HG02642 (cell line): ENCODE data around the gene DNAL4.

ENCODE experiments used
- ATAC-seq: cut with Tn5 transposase; IDR thresholded peaks from one replicate; pipeline ENCODE4 v1.9.1; 2021; ENCODE audit warnings: mild to moderate bottlenecking; ENCODE audit not compliant: unreplicated experiment, poor library complexity

Gene DNAL4

GRCh38 chr22:38761202-38762162, 32.5 kb downstream of the DNAL4 start:
- ATAC-seq, result no peak

GRCh38 chr22:38760477-38761201, 33.3 kb downstream of the DNAL4 start:
- no peak for ATAC-seq

- no peak for ATAC-seq
Observed at GRCh38 chr22:38759005-38759404, 34.9 kb downstream of the DNAL4 start.

GRCh38 chr22:38758276-38758945, 35.5 kb downstream of the DNAL4 start:
- ATAC-seq, result no peak

GRCh38 chr22:38757464-38757757, 36.5 kb downstream of the DNAL4 start:
- no peak for ATAC-seq

- no peak for ATAC-seq
Observed at GRCh38 chr22:38756711-38757463, 37.1 kb downstream of the DNAL4 start.

GRCh38 chr22:38755911-38756532, 37.9 kb downstream of the DNAL4 start, which contains the start of gene SUN2:
Gene SUN2 (minus strand): TSS chr22:38755998. CDS start chr22:38752628, 3,370 bp downstream.
- peak; percentile 73 for ATAC-seq

GRCh38 chr22:38755155-38755910, 38.6 kb downstream of the DNAL4 start:
- ATAC-seq, result peak; percentile 36

- no peak for ATAC-seq
Observed at GRCh38 chr22:38754751-38755154, 39.2 kb downstream of the DNAL4 start.

GRCh38 chr22:38753948-38754750, 39.8 kb downstream of the DNAL4 start:
- no peak for ATAC-seq

- peak; percentile 35 for ATAC-seq
Observed at GRCh38 chr22:38751422-38752346, 42.3 kb downstream of the DNAL4 start.

GRCh38 chr22:38751066-38751421, 42.9 kb downstream of the DNAL4 start:
- ATAC-seq, result no peak

GRCh38 chr22:38750638-38751037, 43.3 kb downstream of the DNAL4 start:
- no peak for ATAC-seq

GRCh38 chr22:38750104-38750503, 43.8 kb downstream of the DNAL4 start:
- no peak for ATAC-seq

- ATAC-seq, result no peak
Observed at GRCh38 chr22:38748487-38749136, 45.3 kb downstream of the DNAL4 start.

GRCh38 chr22:38745676-38746460, 48.1 kb downstream of the DNAL4 start:
- no peak for ATAC-seq
